ENCODE measurements around the gene MTUS2.

- TF ChIP-seq POLR2A (IDR thresholded peaks at IDR 0.05) (no peak), CTCF (IDR thresholded peaks at IDR 0.05 in 8 of 11, conservative IDR thresholded peaks at IDR 0.05 in 3 of 11) (no peak)
Observed at GRCh38 chr13:29143847-29144246, 323.7 kb downstream of the MTUS2 start.
